B cell (primary cell): ENCODE measurements around the gene TRDN. TPM values are rescaled to one million over a fixed set of nuclear protein-coding genes. Genes with fewer than 3 reads are reported as not detected.

Source experiments
- ATAC-seq: fragments of 200-7000 bp; cut with Tn5 transposase; one replicate; pipeline ENCODE4 v1.10.0; 2021; ENCODE audit warnings: low read depth, mild to moderate bottlenecking, moderate number of reproducible peaks, moderate library complexity
- CTCF ChIA-PET: fragments of 350-600 bp; sonication (Branson Sonifier 250); formaldehyde crosslinking; loops from one replicate; lab custom pipeline; 2021; ENCODE audit warnings: antibody characterized with exemption, inconsistent platforms; lab: Charles Lee
- POLR2A ChIA-PET: fragments of 350-600 bp; sonication (Branson Sonifier 250); formaldehyde crosslinking; loops from one replicate; lab custom pipeline; 2021; ENCODE audit warnings: antibody characterized with exemption; lab: Charles Lee
- DNase-seq: peaks from one replicate; pipeline ENCODE4 v3.0.0; 2013
- H2AFZ ChIP-seq: 2 replicates; pipeline ENCODE4 v1.6.1; 2012; ENCODE audit warnings: mild to moderate bottlenecking, low read depth, low read length; ENCODE audit not compliant: insufficient read depth, poor library complexity, severe bottlenecking
- H3K27ac ChIP-seq, 2 donors: 1 replicate in 1 of 2; 2 replicates in 1 of 2; pipeline ENCODE4 v1.5.1; 2012 to 2013; ENCODE audit warnings: low read length in 2 of 2, mild to moderate bottlenecking in 2 of 2, moderate library complexity in 1 of 2
- H3K27me3 ChIP-seq, 4 experiments: fragments of 200-600 bp in 1 of 4; sonication (generic) in 1 of 4; replicated peaks in 1 of 4; 1 replicate in 2 of 4; 2 replicates in 2 of 4; pipeline versions ENCODE4 v1.6.1 to v1.7.0; 2013 to 2016; ENCODE audit warnings: low read length in 3 of 4, mild to moderate bottlenecking in 2 of 4, mixed read lengths in 1 of 4, moderate library complexity in 1 of 4; ENCODE audit not compliant: insufficient read depth in 4 of 4, control insufficient read depth in 3 of 4; ENCODE audit errors: control extremely low read depth in 1 of 4
- H3K36me3 ChIP-seq, 2 experiments: replicated peaks in 1 of 2; 1 replicate in 1 of 2; 2 replicates in 1 of 2; pipeline versions ENCODE4 v1.6.1 to v1.7.1; 2013; ENCODE audit warnings: low read length in 1 of 2; ENCODE audit not compliant: insufficient read depth in 2 of 2, control insufficient read depth in 1 of 2; ENCODE audit errors: control extremely low read depth in 1 of 2, extremely low read depth in 1 of 2
- H3K4me1 ChIP-seq, 2 donors: fragments of 200-600 bp in 1 of 2; sonication (generic) in 1 of 2; 1 replicate in 1 of 2; 2 replicates in 1 of 2; pipeline versions ENCODE4 v1.5.1 to v1.6.1; 2013 to 2017; ENCODE audit warnings: low read length in 2 of 2; ENCODE audit not compliant: control insufficient read depth in 2 of 2, insufficient read depth in 2 of 2
- H3K4me2 ChIP-seq: replicated peaks from 2 replicates; pipeline ENCODE3; 2012; ENCODE audit warnings: mild to moderate bottlenecking, low read depth, low read length; ENCODE audit not compliant: poor library complexity, severe bottlenecking
- H3K4me3 ChIP-seq, 5 experiments: fragments of 200-600 bp in 1 of 5; sonication (generic) in 1 of 5; 1 replicate in 3 of 5; 2 replicates in 2 of 5; pipeline versions ENCODE4 v1.5.1 to v1.7.0; 2011 to 2016; ENCODE audit warnings: low read length in 4 of 5, mild to moderate bottlenecking in 4 of 5, low read depth in 2 of 5, control low read depth in 1 of 5, moderate library complexity in 1 of 5; ENCODE audit not compliant: insufficient read depth in 1 of 5; ENCODE audit errors: control extremely low read depth in 1 of 5, extremely low read depth in 1 of 5
- H3K79me2 ChIP-seq: fragments of 200-600 bp; sonication (generic); one replicate; pipeline ENCODE4 v1.6.0; 2016; ENCODE audit warnings: low read length; ENCODE audit not compliant: control insufficient read depth, insufficient read depth
- H3K9ac ChIP-seq: fragments of 200-600 bp; sonication (generic); 2 replicates; pipeline ENCODE4 v1.6.1; 2017; ENCODE audit warnings: mild to moderate bottlenecking, low read length, moderate library complexity
- H3K9me3 ChIP-seq, 3 donors: one replicate each; pipeline versions ENCODE4 v1.6.1 to v1.7.1; 2013; ENCODE audit warnings: low read length in 2 of 3; ENCODE audit not compliant: control insufficient read depth in 2 of 3, insufficient read depth in 1 of 3; ENCODE audit errors: control extremely low read depth in 1 of 3
- H4K20me1 ChIP-seq: 2 replicates; pipeline ENCODE4 v1.6.0; 2012; ENCODE audit warnings: mild to moderate bottlenecking, low read length; ENCODE audit not compliant: insufficient read depth, control insufficient read depth, poor library complexity, severe bottlenecking
- H3K27ac Mint-ChIP-seq: one replicate; pipeline ENCODE4 v1.8.0; 2021; ENCODE audit warnings: mixed read lengths
- H3K27me3 Mint-ChIP-seq: one replicate; pipeline ENCODE4 v1.8.0; 2021; ENCODE audit warnings: mixed read lengths
- H3K4me1 Mint-ChIP-seq: one replicate; pipeline ENCODE4 v1.8.0; 2021; ENCODE audit warnings: mixed read lengths
- H3K4me3 Mint-ChIP-seq: one replicate; pipeline ENCODE4 v1.8.0; 2021; ENCODE audit warnings: mixed read lengths
- H3K9me3 Mint-ChIP-seq: one replicate; pipeline ENCODE4 v1.8.0; 2022; ENCODE audit warnings: mixed read lengths; ENCODE audit not compliant: insufficient read depth
- CTCF ChIP-seq: fragments of 200-600 bp; IDR thresholded peaks from one replicate; pipeline ENCODE4 v1.8.0; 2022; ENCODE audit warnings: antibody characterized with exemption, mild to moderate bottlenecking
- EZH2 ChIP-seq: IDR thresholded peaks from 2 replicates; pipeline ENCODE4 v1.6.1; 2012; ENCODE audit warnings: borderline replicate concordance, low read depth, mild to moderate bottlenecking, moderate library complexity, low read length; ENCODE audit not compliant: insufficient read depth, poor library complexity, severe bottlenecking
- WGBS: methylation state at CpG from one replicate; pipeline ENCODE4 v1.1.5; 2013; ENCODE audit warnings: missing lambda C conversion rate; ENCODE audit not compliant: insufficient coverage; 5-methylcytosine and 5-hydroxymethylcytosine counted together
- intact Hi-C: fragments of 100-400 bp; cut with micrococcal nuclease; formaldehyde crosslinking; loops from one replicate; pipeline ENCODE4 v1.10.0; 2022
- polyA plus RNA-seq: library from polyadenylated mRNA; depleted of rRNA; stranded (reverse); fragments of >200 nt; gene quantifications from 2 replicates; pipeline ENCODE4 v1.2.3, GENCODE V29; 2012
- total RNA-seq, 2 donors: library from RNA; stranded (reverse); fragments of 120-200 nt in 1 of 2; gene quantifications; 1 replicate in 1 of 2; 2 replicates in 1 of 2; pipeline versions ENCODE4 v1.2.3 to v1.2.4, GENCODE V29; 2013 to 2022

The TRDN gene
- total and polyA plus RNA-seq, 2 donors (not counting 1 experiment from before 2014, with no cell fraction given): not detected

- no CpG with 5 or more reads among the region's 1 CpG for WGBS
- POLR2A ChIA-PET: no interaction called here
Measured at GRCh38 chr6:123641497-123641896, 4.7 kb upstream of the TRDN start.

GRCh38 chr6:123640567-123641187, 3.9 kb upstream of the TRDN start:
- H3K9me3 Mint-ChIP-seq: no peaks in the 10 kb centered on the region
- H4K20me1 ChIP-seq: no peaks in the 10 kb centered on the region
- H3K4me2 ChIP-seq: no peak overlapping the region
- no peaks in the 10 kb centered on the region for H3K27me3 Mint-ChIP-seq
- no peaks in the 10 kb centered on the region for H3K36me3 ChIP-seq
- H3K79me2 ChIP-seq: no peaks in the 10 kb centered on the region
- POLR2A ChIA-PET: no interaction called here
- no peaks in the 10 kb centered on the region for H3K4me1 ChIP-seq
- H3K9ac ChIP-seq: no peak overlapping the region
- no peaks in the 10 kb centered on the region for H3K4me1 Mint-ChIP-seq
- H3K9me3 ChIP-seq: no peaks in the 10 kb centered on the region
- CTCF ChIA-PET: no interaction called here
- DNase-seq (no peak), ATAC-seq (no peak)
- no peak overlapping the region for H3K27ac Mint-ChIP-seq
- intact Hi-C loops: no loop called here
- no peaks in the 10 kb centered on the region for H3K27me3 ChIP-seq
- 77% methylated on average over 3 of the region's 6 CpGs for WGBS
- no peak overlapping the region for H2AFZ ChIP-seq
- H3K4me3 ChIP-seq: no peak overlapping the region
- H3K4me3 Mint-ChIP-seq: no peak overlapping the region
- H3K27ac ChIP-seq: no peak overlapping the region
- TF ChIP-seq CTCF (no peak), EZH2 (no peak)

More at GRCh38 chr6:123641497-123641896, 4.7 kb upstream of the TRDN start:
- Histone ChIP-seq H3K4me2 (no peak overlapping the region), H3K36me3 (no peaks in the 10 kb centered on the region), H3K9ac (no peak overlapping the region), H3K79me2 (no peaks in the 10 kb centered on the region), H3K4me3 (no peak overlapping the region), H3K27ac (no peak overlapping the region), H4K20me1 (no peaks in the 10 kb centered on the region), H2AFZ (no peak overlapping the region), H3K9me3 (no peaks in the 10 kb centered on the region), H3K27me3 (no peaks in the 10 kb centered on the region), H3K4me1 (no peaks in the 10 kb centered on the region)
- CTCF ChIA-PET: no interaction called here
- no peak for ATAC-seq
- H3K9me3 Mint-ChIP-seq: no peaks in the 10 kb centered on the region
- TF ChIP-seq CTCF: no peak
- no peak for TF ChIP-seq EZH2
- H3K4me1 Mint-ChIP-seq: no peaks in the 10 kb centered on the region
- no peak overlapping the region for H3K4me3 Mint-ChIP-seq
- H3K27ac Mint-ChIP-seq: no peak overlapping the region
- intact Hi-C loops: no loop called here
- no peaks in the 10 kb centered on the region for H3K27me3 Mint-ChIP-seq
- DNase-seq: no peak
